WI38 (cell line): Measurements from ENCODE around the gene PPP1R13B.
A peak's percentile ranks its signal among the peaks of the same experiment; 100 is the strongest.

ENCODE experiments used
- H3K4me3 ChIP-seq: 2 replicates; pipeline ENCODE4 v1.5.1; 2011; ENCODE audit warnings: low read depth, mild to moderate bottlenecking, control low read depth, low read length
- TF ChIP-seq, protein P1 (sequence below): IDR thresholded peaks from 2 replicates; pipeline ENCODE4 v1.5.1; 2012; ENCODE audit warnings: low read depth, mild to moderate bottlenecking, control low read depth, low read length

Gene PPP1R13B

DNA sequence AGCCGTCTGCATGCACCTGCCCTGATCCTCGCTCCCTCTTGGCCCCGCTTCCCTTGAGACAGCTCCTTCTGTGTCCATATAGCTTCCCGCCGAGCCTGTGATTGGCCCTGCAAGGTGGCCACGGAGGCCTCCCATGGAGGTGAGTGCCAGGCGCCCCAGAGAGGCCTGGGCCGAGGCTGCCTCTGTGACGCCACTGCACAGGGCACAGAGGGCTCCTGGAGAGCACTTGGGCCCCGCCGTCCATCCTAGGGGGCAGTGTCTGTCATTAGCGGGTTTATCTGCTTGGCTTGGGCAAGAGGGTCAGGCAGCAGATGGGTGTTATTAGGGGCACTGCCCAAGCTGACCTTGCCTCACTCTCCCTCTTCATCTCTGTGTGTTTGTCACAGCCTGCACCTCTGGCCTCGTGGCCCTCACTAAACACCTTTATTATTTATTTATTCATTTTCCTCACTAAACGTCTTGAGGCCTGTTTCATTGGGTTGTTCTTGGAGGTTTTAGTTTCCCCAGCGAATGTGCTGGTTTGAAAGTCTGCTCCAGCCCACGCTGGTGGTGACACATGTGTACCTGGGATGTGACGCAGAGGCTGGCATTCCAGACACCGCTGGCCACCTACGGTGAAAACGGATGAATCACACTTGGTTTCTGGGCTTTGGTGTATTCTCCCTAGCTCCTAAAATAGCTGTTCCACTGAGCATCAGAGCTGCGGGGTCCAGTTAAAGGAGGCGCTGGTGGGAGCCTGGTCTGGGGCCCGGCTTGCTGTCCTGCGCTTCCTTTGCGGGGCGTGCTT lies 125.8 kb downstream of the PPP1R13B start:
- TF ChIP-seq, protein P1, sequence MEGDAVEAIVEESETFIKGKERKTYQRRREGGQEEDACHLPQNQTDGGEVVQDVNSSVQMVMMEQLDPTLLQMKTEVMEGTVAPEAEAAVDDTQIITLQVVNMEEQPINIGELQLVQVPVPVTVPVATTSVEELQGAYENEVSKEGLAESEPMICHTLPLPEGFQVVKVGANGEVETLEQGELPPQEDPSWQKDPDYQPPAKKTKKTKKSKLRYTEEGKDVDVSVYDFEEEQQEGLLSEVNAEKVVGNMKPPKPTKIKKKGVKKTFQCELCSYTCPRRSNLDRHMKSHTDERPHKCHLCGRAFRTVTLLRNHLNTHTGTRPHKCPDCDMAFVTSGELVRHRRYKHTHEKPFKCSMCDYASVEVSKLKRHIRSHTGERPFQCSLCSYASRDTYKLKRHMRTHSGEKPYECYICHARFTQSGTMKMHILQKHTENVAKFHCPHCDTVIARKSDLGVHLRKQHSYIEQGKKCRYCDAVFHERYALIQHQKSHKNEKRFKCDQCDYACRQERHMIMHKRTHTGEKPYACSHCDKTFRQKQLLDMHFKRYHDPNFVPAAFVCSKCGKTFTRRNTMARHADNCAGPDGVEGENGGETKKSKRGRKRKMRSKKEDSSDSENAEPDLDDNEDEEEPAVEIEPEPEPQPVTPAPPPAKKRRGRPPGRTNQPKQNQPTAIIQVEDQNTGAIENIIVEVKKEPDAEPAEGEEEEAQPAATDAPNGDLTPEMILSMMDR = no peak
- no peak overlapping the region for H3K4me3 ChIP-seq

DNA sequence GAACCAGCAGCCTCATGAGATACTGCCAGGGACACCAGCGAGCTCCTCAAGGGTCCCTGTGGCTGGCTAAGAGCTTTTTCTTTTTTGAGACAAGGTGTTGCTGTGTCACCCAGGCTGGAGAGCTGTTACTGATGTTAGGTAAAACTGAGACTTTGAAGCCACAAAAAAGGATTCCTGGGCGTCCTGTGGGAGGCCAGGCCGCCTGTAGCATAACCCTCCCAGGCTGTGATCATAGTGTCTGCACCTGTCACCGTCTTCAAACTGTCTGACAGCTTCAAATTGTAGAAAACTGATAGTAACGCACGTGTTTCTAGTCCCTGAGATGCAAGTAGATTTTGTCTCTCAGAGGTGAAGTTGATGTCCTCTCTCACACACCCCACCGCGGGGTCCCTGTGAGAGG lies 127.6 kb downstream of the PPP1R13B start:
- TF ChIP-seq, protein P1 = no peak
- no peak overlapping the region for H3K4me3 ChIP-seq

DNA sequence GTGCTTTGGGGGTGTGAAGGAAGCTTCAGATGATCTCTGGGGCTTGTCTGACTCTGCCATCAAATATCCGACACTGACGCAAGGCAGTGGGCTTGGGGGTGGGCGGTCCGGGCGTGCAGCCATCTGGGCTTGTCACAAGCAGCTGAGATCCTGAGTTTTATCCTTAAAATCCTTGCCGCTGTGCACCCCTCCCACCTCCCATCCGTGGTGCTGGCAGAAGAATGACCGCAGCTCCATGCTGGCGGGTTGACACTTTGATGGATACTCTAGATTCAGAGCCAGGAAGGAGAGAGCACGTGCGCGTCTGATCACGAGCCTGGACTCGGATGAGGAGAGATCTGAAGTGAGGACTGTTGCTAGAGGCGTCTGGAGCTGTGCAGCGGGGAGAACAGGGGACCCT lies 128.8 kb downstream of the PPP1R13B start:
- TF ChIP-seq, protein P1 = no peak
- no peak overlapping the region for H3K4me3 ChIP-seq

DNA sequence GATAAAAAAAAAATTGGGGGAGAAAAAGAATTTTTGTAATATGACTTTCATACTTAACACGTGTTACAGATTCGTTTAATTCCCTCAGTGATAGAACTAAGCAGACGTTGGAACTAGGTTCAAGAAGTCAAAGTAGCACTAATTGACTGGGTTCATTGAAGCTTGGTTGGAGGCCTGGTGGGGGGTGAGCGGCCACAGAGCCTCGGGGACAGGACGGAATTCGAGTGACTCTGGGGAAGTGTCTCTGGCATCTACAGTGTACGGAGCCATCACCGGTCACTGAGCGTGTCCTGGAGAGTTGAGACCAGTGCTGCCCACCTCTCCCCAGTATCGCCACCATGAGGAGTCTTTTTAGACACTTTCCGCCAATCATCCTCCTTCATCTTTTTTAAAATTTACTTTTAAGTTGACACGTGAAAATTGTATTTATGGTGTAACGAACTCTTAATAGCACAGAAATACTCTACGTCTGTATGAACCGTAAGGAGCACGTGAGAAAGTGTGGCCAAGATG lies 130.4 kb downstream of the PPP1R13B start:
- TF ChIP-seq, protein P1 = no peak
- peak overlapping the region; percentile 63 for H3K4me3 ChIP-seq

DNA sequence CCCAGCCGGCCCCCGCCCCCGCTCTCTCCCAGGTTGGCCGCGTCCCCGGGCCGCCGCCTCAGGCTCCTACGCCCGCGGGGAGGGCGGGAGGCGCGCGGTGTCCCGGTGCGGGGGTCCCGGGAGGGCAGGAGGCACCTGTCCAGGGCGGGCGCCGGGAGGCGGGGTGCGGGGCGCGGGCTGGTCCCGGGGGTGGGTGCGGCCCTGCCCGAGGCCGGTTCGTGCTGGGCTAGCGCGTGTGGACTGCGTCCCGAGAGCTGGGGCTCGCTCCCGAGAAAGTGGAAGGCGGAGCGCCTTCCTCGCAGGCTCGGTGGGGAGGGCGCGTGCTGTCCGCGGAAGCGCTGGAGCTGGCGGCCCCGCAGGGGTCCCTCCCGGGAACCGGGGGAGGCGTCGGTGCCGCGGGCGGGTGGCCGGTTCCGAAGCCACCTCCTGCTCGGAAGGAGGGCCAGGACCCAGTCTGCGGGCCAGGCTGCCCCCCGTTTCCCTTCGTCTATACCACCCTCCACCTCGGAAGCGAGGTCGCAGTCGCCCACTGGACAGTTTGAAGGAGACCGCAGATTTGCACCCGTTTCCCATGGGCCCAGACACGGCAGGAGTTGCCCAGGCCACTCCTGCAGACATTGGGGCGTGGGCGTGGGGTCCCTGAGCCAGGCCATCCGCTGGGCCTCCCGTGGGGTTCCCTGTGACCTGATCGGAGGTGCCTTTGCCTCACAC lies 131.1 kb downstream of the PPP1R13B start:
- H3K4me3 ChIP-seq = peak overlapping the region; percentile 63
- TF ChIP-seq, protein P1 = no peak

DNA sequence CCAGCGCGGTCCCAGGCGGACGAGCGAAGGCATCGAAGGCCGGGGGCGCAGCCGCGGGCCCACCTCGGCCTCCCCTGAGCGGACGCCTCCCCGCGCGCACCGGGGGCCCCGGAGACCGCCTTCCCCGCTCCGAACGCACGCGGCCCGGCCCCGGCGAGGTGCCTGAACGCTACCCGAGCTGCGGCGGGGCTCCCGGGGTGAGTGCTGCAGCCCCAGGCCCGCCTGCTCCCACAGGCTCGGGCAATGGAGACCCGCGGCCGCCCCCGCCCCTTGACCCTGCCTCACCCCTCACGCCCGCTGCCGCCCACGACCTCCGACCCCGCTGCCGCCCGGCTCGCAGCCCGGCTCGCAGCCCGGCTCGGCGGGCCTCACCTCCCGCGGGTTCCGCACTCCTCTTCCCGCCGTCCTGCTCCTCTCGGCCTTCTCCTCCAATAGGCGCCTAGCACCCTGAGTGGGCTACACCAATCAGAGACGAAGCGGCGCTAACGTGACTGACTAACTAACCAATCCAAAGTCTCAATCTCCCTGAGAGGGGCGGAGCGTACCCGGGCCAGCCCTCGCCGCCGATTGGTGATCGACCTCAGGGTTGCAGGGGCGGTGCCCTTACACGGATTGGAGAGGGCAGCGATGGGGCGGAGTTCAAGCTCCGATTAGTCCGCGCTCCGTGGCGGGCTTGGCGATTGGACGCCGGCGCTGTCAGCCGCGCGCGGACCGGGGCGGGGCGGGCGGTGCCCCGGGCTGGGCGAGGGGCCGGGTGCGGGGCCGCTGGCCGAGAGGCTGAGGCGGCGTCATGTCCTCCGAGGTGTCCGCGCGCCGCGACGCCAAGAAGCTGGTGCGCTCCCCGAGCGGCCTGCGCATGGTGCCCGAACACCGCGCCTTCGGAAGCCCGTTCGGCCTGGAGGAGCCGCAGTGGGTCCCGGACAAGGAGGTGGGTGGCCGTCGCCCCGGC lies 132.0 kb downstream of the PPP1R13B start, which contains the start of the genes XRCC3 and ZFYVE21:
Gene XRCC3 (minus strand): TSS at position 400 of the 949 bp plus-strand sequence. CDS start 4,364 bp downstream, outside the sequence.
Gene ZFYVE21 (plus strand): TSS at position 759 of the 949 bp plus-strand sequence. CDS start 32 bp downstream, at position 791.
- TF ChIP-seq, protein P1 = no peak
- peak within 1 kb of the TSS; percentile 63 for H3K4me3 ChIP-seq
